GM12872 (cell line): Measurements from ENCODE around the gene WEE1.
A peak's percentile ranks its signal among the peaks of the same experiment; 100 is the strongest.

ENCODE experiments used
- TF ChIP-seq, protein P1 (sequence below): IDR thresholded peaks from 3 replicates; pipeline ENCODE4 v1.5.1; 2011; ENCODE audit warnings: low read depth, mild to moderate bottlenecking, low read length, moderate library complexity; ENCODE audit not compliant: insufficient read depth

The WEE1 gene

DNA sequence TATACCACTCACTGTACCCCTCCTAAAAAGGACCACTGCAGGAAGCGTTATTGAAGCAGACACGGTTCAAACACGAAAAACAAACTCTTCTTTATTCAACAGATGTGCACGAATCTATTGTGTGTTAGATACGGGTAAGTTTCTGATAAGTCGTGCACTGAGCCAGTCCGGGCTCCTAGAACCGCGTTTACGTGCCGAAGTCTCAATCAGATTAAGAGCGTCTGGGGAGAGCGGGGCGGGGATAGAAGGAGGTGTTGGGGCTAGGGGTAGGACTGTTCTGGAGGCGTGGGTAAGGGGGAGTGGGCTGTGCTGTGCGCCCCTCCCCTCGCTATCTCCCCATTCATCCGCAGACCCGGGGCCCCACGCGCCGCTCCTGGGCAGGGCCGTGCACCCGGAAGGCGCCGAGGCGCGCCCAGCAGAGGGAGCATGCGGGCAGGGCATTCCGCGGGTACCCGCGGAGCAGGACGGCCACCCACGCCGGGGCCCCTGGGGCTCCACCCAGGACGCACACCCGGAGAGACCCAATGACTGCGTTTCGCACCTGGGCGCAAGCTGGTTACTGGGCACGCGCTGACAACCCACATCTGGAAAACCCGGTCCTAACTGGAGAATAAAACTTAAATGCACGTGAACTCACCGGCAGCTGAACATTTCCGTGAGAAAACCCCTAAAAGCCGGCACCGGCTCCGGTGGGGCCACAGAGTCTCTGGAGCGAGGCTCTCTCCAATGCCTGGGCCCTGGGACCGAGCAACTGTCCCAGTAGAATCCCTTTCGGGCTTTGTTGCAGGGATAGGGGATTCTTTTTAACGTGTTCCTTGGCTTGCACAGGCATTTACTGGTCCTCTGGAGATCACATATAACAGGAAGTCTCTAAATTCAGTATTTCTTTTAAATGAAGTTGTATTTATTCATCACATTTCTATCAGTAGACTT lies 40.6 kb downstream of the WEE1 start:
- TF ChIP-seq, protein P1, sequence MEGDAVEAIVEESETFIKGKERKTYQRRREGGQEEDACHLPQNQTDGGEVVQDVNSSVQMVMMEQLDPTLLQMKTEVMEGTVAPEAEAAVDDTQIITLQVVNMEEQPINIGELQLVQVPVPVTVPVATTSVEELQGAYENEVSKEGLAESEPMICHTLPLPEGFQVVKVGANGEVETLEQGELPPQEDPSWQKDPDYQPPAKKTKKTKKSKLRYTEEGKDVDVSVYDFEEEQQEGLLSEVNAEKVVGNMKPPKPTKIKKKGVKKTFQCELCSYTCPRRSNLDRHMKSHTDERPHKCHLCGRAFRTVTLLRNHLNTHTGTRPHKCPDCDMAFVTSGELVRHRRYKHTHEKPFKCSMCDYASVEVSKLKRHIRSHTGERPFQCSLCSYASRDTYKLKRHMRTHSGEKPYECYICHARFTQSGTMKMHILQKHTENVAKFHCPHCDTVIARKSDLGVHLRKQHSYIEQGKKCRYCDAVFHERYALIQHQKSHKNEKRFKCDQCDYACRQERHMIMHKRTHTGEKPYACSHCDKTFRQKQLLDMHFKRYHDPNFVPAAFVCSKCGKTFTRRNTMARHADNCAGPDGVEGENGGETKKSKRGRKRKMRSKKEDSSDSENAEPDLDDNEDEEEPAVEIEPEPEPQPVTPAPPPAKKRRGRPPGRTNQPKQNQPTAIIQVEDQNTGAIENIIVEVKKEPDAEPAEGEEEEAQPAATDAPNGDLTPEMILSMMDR: peak; percentile 84

DNA sequence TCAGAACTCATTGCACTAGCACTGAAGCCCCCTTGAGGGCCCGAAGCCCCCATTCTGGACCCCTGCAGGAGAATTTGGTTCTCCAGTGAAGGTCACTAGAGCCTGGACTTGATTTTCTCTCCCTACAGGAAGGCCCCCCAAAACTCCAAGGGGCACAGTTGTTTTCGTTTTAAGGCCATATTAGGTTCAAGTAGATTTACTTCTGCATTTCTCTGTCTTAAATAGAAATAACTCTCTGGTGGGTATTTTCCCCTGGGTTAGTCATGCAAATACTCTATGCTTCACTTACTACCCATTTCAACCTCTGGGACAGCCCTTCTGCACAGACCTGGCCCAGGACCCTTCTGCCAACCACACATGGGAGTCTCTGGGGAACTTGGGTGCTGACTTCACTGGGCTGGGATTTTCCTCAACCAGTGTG lies 41.6 kb downstream of the WEE1 start:
- TF ChIP-seq, protein P1: no peak

DNA sequence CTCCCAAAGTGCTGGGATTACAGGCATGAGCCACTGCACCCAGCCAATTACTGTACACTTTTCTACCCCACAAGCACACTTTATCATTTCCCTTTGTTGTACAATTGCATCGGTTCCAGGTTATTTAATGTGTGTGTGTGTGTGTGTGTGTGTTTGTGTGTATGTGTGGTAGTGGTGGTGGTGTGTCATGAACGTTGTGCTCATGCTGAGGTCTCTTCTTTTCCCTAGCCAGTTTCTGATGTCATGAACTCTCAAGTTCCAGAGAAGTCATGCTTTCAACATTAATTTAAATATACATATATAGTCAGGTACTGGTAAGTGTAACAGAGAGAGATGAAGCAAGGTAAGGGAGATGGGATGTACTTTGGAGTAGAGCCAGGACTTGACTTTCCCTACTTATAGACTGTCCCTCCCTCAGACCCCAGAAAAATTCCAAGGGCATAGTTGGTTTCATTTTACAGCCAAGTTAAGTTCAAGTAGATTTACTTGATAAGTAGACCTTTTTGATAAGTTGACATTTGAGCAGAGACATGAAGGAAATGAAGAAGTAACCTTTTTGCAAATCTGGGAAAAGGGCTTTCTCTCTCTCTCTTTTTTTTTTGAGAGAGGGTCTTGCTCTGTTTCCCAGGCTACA lies 42.7 kb downstream of the WEE1 start:
- TF ChIP-seq, protein P1: no peak

DNA sequence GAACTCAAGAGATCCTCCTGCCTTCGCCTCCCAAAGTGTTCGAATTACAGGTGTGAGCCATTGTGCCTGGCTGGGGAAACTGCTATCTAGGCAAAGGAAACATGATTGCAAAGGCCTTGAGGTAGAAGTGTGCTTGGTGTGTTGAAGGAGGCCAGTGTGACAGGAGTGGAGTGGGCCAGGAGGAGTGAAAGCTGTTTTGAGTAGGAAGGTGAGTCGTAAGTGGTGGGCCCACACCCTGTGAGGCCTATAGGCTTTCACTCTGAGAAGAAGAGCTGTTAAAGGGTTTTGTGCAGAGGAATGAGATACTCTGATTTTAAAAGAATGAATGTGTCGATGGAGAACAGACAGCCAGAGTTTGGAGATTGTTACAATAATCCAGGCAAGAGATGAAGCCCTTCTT lies 43.4 kb downstream of the WEE1 start:
- TF ChIP-seq, protein P1: no peak

DNA sequence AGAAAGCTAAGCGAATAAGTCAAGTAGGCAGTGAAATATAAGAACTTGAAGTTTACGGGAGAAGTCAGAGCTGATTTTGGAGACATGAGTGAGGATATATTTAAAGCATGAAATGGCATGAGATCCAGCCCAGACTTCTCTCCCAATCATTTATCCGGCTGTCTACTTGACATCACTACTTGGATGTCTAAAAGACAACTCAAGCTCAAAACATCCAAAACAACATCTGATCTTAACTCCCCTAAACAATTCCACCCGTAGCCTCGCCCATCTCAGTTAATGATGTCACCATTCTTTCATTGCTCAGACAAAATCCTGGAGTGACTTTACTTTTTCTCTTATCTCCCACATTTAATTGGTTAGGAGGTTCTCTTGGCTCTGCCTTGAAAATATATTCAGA lies 44.5 kb downstream of the WEE1 start:
- TF ChIP-seq, protein P1: no peak

DNA sequence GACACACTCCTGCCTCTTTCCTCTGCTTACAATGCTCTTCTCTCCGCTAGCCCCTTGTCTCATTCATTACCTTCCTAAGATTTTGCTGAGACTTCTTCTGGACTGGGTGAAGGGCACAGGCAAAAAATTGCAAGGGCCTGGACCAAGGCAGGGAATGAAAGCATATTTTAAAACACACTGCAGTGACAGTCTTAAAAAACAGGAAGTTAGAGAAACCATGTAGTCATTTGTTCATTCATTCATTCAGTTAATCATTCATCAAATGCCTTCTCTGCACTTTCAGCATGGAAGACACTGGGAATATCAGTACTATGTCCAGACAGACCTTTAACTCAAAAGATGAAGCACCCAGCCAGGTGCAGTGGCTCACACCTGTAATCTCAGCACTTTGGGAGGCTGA lies 45.5 kb downstream of the WEE1 start:
- TF ChIP-seq, protein P1: no peak

DNA sequence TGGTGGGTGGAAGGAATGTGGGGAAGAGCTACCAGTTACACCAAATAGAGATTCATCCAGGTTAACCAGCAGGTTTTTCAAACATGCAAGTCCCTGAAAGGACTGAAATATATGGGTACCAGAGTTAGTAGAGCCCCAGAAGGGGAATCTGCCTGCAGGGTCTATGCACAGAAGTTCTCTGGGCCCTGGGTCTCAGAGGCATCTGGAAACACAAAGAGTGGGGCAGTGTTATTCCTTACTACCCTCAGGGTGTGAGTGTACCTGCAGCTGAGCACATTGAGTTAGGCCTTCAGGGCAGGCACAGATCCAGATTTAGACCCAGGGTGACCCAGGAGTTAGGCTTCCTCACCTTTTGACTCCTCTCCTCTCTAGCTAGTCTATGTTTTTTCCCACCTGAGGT lies 46.5 kb downstream of the WEE1 start:
- TF ChIP-seq, protein P1: no peak
